Fibroblast of the conjunctiva (primary cell): ENCODE data around the gene NUMBL.
A peak's percentile ranks its signal among the peaks of the same experiment; 100 is the strongest.
"Not testable (repeated sequence)": the region's sequence is repeated elsewhere in the genome, so short reads cannot be mapped to it uniquely, and the experiment has no call there.

Experiments used
- DNase-seq: peaks from one replicate; pipeline ENCODE4 v3.0.0-alpha.2; 2010; ENCODE audit warnings: low read depth

NUMBL gene

GRCh38 chr19:40663695-40664692, 26.5 kb downstream of the NUMBL start:
- DNase-seq, result no peak

GRCh38 chr19:40662925-40663694, 27.3 kb downstream of the NUMBL start:
- peak; percentile 74 for DNase-seq

DNA sequence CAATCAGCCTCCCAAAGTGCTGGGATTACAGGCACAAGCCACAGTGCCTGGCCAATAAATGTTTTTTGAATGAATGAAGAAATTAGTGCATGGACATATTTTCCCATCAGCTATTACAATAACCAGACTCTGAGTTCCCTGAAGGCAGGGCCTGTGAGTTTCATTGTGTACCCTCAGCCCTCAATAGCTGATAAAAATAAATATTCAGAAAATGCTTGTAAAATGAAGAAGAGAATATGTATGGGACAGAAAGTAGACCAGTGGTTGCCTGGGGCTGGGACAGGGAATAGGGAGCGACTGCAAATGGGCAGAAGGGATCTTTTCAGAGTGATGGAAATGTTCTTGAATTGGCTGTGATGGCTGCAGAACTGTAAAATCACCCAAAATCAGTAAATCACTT, 28.8 kb downstream of the NUMBL start:
- no peak for DNase-seq

GRCh38 chr19:40659566-40659965, 30.9 kb downstream of the NUMBL start:
- DNase-seq, result no peak

GRCh38 chr19:40659116-40659515, 31.3 kb downstream of the NUMBL start:
- no peak for DNase-seq

DNA sequence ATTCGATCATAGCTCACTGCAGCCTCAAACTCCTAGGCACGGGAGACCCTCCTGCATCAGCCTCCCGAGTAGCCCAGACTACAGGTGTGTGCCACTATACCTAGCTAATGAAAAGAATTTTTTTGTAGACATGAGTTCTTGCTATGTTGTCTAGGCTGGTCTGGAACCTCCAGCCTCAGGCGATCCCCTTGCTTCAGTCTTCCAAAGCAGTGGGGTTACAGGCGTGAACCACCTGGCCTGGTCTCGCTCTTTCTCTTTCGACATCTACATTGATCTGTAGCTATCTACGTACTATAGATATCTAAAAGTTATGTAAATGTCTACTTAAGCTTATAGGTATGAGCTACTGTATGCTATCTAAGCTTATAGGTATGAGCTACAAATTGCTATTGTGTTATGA, 32.4 kb downstream of the NUMBL start:
- no peak for DNase-seq

- DNase-seq, result not testable (repeated sequence)
Observed at GRCh38 chr19:40655684-40656083, 34.8 kb downstream of the NUMBL start.

DNA sequence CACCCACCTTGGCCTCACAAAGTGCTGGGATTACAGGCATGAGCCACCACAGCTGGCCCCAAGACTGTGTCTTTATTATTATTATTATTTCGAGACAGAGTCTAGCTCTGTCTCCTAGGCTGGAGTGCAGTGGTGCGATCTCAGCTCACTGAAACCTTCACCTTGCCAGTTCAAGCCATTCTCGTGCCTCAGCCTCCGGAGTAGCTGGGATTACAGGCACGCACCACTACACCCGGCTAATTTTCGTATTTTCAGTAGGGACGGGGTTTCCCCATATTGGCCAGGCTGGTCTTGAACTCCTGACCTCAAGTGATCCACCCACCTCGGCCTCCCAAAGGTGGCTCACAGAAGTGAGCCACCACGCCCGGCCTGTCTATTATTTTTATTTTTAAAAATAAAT, 38.1 kb downstream of the NUMBL start:
- DNase-seq, result not testable (repeated sequence)

GRCh38 chr19:40650749-40651305, 39.6 kb downstream of the NUMBL start:
- peak; percentile 91 for DNase-seq

- DNase-seq, result not testable (repeated sequence)
Observed at GRCh38 chr19:40649903-40650675, 40.4 kb downstream of the NUMBL start.

DNA sequence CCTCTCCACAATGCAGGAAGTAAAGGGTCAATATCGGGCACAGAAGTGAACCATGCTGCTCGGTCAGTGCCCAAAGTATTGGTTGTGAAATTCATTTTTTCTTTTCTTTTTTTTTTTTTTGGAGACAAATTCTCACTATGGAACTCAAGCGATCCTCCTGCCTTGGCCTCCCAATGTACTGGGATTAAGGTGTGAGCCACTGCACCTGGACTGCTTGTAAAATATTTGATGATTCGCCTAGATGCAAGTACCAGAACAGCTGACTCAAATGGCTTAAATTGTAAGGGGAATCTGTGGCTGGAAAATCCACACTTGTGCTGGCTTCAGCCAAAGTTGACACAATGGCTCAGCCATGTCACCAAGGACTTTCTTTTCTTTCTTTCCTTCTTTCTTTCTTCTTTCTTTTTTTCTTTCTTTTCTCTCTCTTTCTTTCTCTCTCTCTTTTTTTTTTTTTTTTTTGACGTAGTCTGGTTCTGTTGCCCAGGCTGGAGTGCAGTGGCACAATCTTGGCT, 43.7 kb downstream of the NUMBL start:
- DNase-seq, result no peak

- no peak for DNase-seq
Observed at GRCh38 chr19:40642757-40643305, 47.6 kb downstream of the NUMBL start.

DNA sequence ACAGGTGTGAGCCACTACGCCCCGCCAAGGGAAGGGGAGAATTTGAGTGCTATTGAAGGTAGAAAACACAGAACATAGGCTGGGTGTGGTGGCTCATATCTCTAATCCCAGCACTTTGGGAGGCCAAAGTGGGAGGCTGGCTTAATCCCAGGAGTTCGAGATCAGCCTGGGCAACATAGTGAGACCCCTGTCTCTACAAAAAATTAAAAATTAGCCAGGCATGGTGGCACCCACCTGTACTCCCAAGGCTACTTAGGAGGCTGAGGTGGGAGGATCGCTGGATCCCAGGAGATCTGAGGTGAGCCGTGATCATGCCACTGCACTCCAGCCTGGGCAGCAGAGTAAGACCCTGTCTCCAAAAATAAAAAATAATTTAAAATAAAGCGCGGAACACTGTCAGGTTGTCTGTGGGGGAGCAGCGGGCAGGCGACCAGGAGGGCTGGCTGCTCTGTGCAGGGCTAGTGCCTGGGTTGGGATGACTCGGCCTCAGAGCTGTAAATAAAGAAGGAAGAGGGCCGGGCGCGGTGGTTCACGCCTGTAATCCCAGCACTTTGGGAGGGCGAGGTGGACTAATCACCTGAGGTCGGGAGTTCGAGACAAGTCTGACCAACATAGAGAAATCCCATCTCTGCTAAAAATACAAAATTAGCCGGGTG, 48.3 kb downstream of the NUMBL start:
- DNase-seq, result no peak

GRCh38 chr19:40641281-40641680, 49.2 kb downstream of the NUMBL start:
- no peak for DNase-seq

DNA sequence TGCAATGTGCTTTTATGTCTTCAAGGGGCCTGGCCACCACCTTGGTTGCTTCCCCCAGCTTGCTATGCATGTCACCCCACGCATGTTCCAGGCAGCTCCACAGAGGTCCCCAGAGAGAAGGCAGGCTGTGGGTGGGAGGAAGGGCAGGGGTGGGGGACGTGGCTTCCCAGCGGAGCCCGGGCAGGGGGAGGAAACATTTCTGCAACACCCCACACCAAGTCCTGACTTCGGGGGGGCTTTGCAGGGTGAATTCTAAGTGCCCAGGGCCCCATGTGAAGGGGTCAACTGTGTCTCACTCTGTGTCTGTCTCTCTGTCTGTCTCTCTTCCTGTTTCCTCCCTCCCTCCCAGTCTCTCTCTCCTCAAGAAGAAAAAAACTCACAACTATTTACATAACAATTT, 49.7 kb downstream of the NUMBL start:
- no peak for DNase-seq

DNA sequence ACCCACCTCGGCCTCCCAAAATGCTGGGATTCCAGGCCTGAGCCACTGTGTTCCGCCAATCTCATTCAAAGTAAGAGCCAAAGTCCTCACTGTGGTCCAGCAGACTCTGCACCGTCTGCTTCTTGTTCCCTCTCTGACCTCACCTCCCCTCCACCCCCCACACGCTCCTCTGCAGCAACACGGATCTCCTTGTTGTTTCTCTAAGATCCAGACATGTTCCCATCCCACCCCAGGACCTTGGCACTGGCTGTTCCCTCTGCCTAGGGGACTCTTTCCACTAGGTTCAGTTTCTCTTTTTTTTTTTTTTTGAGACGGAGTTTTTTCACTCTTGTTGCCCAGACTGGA, 50.8 kb downstream of the NUMBL start:
- DNase-seq, result no peak

- no peak for DNase-seq
Observed at GRCh38 chr19:40638327-40638726, 52.1 kb downstream of the NUMBL start.

- no peak for DNase-seq
Observed at GRCh38 chr19:40633207-40633606, 57.2 kb downstream of the NUMBL start.

GRCh38 chr19:40632311-40633036, 58.0 kb downstream of the NUMBL start:
- DNase-seq, result no peak

- DNase-seq, result no peak
Observed at GRCh38 chr19:40630571-40631160, 59.8 kb downstream of the NUMBL start.
